Loucy (cell line): ENCODE data around the gene ITGA11.

Experiments used
- CTCF ChIP-seq: fragments of 200-600 bp; sonication (generic); conservative IDR thresholded peaks from 2 replicates; pipeline ENCODE4 v1.5.1; 2014; ENCODE audit warnings: mild to moderate bottlenecking, antibody characterized with exemption, low read length
- EZH2phosphoT487 ChIP-seq: fragments of 200-600 bp; IDR thresholded peaks from 2 replicates; pipeline ENCODE4 v1.6.1; 2018; ENCODE audit warnings: antibody characterized with exemption, mild to moderate bottlenecking, moderate library complexity, borderline replicate concordance

GRCh38 chr15:68376447-68377060 is 55.4 kb downstream of the ITGA11 start:
- TF ChIP-seq CTCF (no peak), EZH2phosphoT487 (no peak)
